Measurements from ENCODE around the gene PPIL3. TPM values are rescaled to one million over a fixed set of nuclear protein-coding genes. Genes with fewer than 3 reads are reported as not detected.
A peak's percentile ranks its signal among the peaks of the same experiment; 100 is the strongest.

Gene PPIL3
- total RNA-seq = 34.5 and 50.3 TPM in 2 replicates

GRCh38 chr2:200888704-200889625, at the start of gene PPIL3, which contains the start of gene NIF3L1:
Gene PPIL3, minus strand, starts transcription at chr2:200889077. Its CDS starts 1,462 bp downstream, at chr2:200887615.
Gene NIF3L1, plus strand, starts transcription at chr2:200889371. Its CDS starts 2,573 bp downstream, at chr2:200891944.
- Histone ChIP-seq H3K4me3 (ENCODE audit: low read depth, low read length) (peak within 1 kb of the TSS; percentile 57), H3K36me3 (ENCODE audit: control insufficient read depth, insufficient read depth, low read length) (peaks cover 3% of the 10 kb centered on the region), H3K27me3 (ENCODE audit: control insufficient read depth, insufficient read depth, low read length) (no peaks in the 10 kb centered on the region)
- DNase-seq (ENCODE audit: low read depth) (peak; percentile 93), FAIRE-seq (no peak)
- no peak for TF ChIP-seq CTCF (IDR thresholded peaks at IDR 0.05; ENCODE audit: insufficient read depth, low read length, severe bottlenecking)

- no peak for TF ChIP-seq CTCF (IDR thresholded peaks at IDR 0.05; ENCODE audit: insufficient read depth, low read length, severe bottlenecking)
- DNase-seq (ENCODE audit: low read depth) (no peak), FAIRE-seq (no peak)
- Histone ChIP-seq H3K27me3 (ENCODE audit: control insufficient read depth, insufficient read depth, low read length) (no peaks in the 10 kb centered on the region), H3K36me3 (ENCODE audit: control insufficient read depth, insufficient read depth, low read length) (peaks cover 3% of the 10 kb centered on the region), H3K4me3 (ENCODE audit: low read depth, low read length) (no peak overlapping the region)
Observed at GRCh38 chr2:200930947-200931626, 42.2 kb upstream of the PPIL3 start.

- Histone ChIP-seq H3K27me3 (ENCODE audit: control insufficient read depth, insufficient read depth, low read length) (no peaks in the 10 kb centered on the region), H3K36me3 (ENCODE audit: control insufficient read depth, insufficient read depth, low read length) (peaks cover under 1% of the 10 kb centered on the region), H3K4me3 (ENCODE audit: low read depth, low read length) (no peak overlapping the region)
- TF ChIP-seq CTCF (IDR thresholded peaks at IDR 0.05; ENCODE audit: insufficient read depth, low read length, severe bottlenecking) = no peak
- peak; percentile 66 for DNase-seq (ENCODE audit: low read depth)
- FAIRE-seq = no peak
Observed at GRCh38 chr2:200929334-200930249, 40.7 kb upstream of the PPIL3 start.

- no peak overlapping the region for H3K4me3 ChIP-seq (ENCODE audit: low read depth, low read length)
- DNase-seq (ENCODE audit: low read depth) = no peak
- H3K27me3 ChIP-seq (ENCODE audit: control insufficient read depth, insufficient read depth, low read length) = no peaks in the 10 kb centered on the region
- no peak for TF ChIP-seq CTCF (IDR thresholded peaks at IDR 0.05; ENCODE audit: insufficient read depth, low read length, severe bottlenecking)
- peaks cover 3% of the 10 kb centered on the region for H3K36me3 ChIP-seq (ENCODE audit: control insufficient read depth, insufficient read depth, low read length)
- no peak for FAIRE-seq
Observed at GRCh38 chr2:200922439-200922838, 33.6 kb upstream of the PPIL3 start.

GRCh38 chr2:200913654-200914053, 24.8 kb upstream of the PPIL3 start:
- TF ChIP-seq CTCF (IDR thresholded peaks at IDR 0.05; ENCODE audit: insufficient read depth, low read length, severe bottlenecking) = no peak
- H3K4me3 ChIP-seq (ENCODE audit: low read depth, low read length) = no peak overlapping the region
- H3K27me3 ChIP-seq (ENCODE audit: control insufficient read depth, insufficient read depth, low read length) = no peaks in the 10 kb centered on the region
- H3K36me3 ChIP-seq (ENCODE audit: control insufficient read depth, insufficient read depth, low read length) = peaks cover 7% of the 10 kb centered on the region
- FAIRE-seq (no peak), DNase-seq (ENCODE audit: low read depth) (peak; percentile 36)

All from bronchial epithelial cell (primary cell).